DND-41 (cell line): ENCODE results near the gene FMNL3.

Source experiments
- ATAC-seq: fragments of 200-7000 bp; cut with Tn5 transposase; 3 replicates; pipeline ENCODE4 v1.9.1; 2021; ENCODE audit warnings: low read depth; ENCODE audit not compliant: insufficient read depth
- DNase-seq: peaks from one replicate; pipeline ENCODE4 v3.0.0-alpha.2; 2020
- H2AFZ ChIP-seq: 2 replicates; pipeline ENCODE4 v1.6.0; 2012; ENCODE audit warnings: low read depth, low read length
- H3K27ac ChIP-seq: 2 replicates; pipeline ENCODE4 v1.5.1; 2012; ENCODE audit warnings: low read length, inconsistent platforms
- H3K27me3 ChIP-seq: fragments of 200-600 bp; sonication (generic); 2 replicates; pipeline ENCODE4 v1.6.0; 2012; ENCODE audit warnings: low read length, mild to moderate bottlenecking, inconsistent platforms; ENCODE audit not compliant: insufficient read depth, poor library complexity
- H3K36me3 ChIP-seq: 2 replicates; pipeline ENCODE4 v1.5.1; 2012; ENCODE audit warnings: low read length, inconsistent platforms; ENCODE audit not compliant: insufficient read depth
- H3K4me1 ChIP-seq: 2 replicates; pipeline ENCODE4 v1.5.1; 2012; ENCODE audit warnings: mild to moderate bottlenecking, low read length; ENCODE audit not compliant: insufficient read depth
- H3K4me2 ChIP-seq: 2 replicates; pipeline ENCODE4 v1.6.0; 2012; ENCODE audit warnings: mild to moderate bottlenecking, moderate library complexity, low read length, inconsistent platforms; ENCODE audit not compliant: insufficient read depth
- H3K4me3 ChIP-seq, 2 experiments: fragments of 200-600 bp in 1 of 2; shearing (Covaris generic) in 1 of 2; 2 replicates each; pipeline ENCODE4 v1.5.1; 2012 to 2016; ENCODE audit warnings: inconsistent platforms in 2 of 2, low read length in 2 of 2, mild to moderate bottlenecking in 2 of 2, low read depth in 1 of 2, moderate library complexity in 1 of 2
- H3K79me2 ChIP-seq: 2 replicates; pipeline ENCODE4 v1.6.0; 2012; ENCODE audit warnings: low read length, inconsistent platforms; ENCODE audit not compliant: insufficient read depth
- H3K9ac ChIP-seq: 2 replicates; pipeline ENCODE4 v1.6.0; 2012; ENCODE audit warnings: low read depth, mild to moderate bottlenecking, inconsistent platforms, low read length, moderate library complexity
- H3K9me3 ChIP-seq: 2 replicates; pipeline ENCODE4 v1.5.1; 2012; ENCODE audit warnings: low read length, moderate library complexity, mild to moderate bottlenecking, inconsistent platforms; ENCODE audit not compliant: insufficient read depth, severe bottlenecking
- H4K20me1 ChIP-seq: 2 replicates; pipeline ENCODE4 v1.6.0; 2012; ENCODE audit warnings: low read length; ENCODE audit not compliant: insufficient read depth
- EZH2 ChIP-seq: IDR thresholded peaks from 3 replicates; pipeline ENCODE4 v1.6.1; 2012; ENCODE audit warnings: borderline replicate concordance, low read depth, mild to moderate bottlenecking, moderate library complexity, low read length, inconsistent platforms; ENCODE audit not compliant: severe bottlenecking
- TF ChIP-seq, protein P1 (sequence below): IDR thresholded peaks from 2 replicates; pipeline ENCODE4 v1.5.1; 2012; ENCODE audit warnings: borderline replicate concordance, low read length, moderate library complexity, mild to moderate bottlenecking; ENCODE audit not compliant: poor library complexity, severe bottlenecking; ENCODE audit errors: extremely low read depth

The FMNL3 gene

DNA sequence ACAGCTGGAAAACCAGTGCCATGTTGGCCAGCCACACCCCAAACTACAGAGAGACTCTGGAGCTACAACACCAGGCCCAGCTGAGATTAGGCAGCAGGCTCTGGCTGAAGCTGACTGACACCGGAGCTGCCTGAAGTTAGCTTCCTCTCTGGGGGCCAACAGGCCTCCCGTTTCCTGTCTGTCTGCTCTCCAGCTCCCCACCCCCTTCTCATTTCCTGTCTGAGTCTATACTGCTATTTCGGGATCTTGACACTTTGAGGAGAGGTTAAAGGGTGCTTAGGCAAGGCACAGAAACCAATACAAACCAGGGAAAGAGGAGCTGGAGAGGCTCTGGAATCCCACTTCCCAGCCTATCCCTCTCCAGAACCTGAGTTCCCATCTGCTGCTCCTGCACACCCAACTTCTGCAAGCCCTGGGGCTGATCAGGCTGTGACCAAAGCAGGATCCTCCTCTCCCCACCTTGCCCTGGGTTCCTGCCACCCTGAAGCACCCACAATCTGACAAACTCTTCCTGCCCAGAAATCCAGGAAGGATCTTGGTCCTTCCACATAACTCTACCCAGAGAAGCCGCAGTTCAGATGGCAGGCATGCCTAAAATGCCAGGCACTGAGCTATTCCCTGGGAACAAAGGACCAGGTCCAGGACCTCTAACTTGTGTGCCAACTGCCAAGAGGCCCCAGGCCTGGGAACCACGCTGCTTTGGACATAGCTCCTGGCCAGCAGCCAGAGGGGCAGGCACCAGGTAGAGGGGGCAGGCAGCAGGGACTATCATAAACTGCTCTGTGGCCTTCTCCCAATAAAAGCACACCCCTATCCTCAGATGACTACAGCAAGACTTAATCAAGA is 44.0 kb downstream of the FMNL3 start:
- Histone ChIP-seq H4K20me1 (no peaks in the 10 kb centered on the region), H3K4me2 (peak overlapping the region; percentile 47), H3K79me2 (peaks cover 4% of the 10 kb centered on the region; the same call in 1 of the 2 replicates), H3K9me3 (no peaks in the 10 kb centered on the region), H3K4me3 (peak overlapping the region in 1 of 2 experiments; percentile 22; a peak in 1 of 4 replicates), H3K36me3 (peaks cover 30% of the 10 kb centered on the region), H2AFZ (peak overlapping the region; percentile 36; the same call in 1 of the 2 replicates), H3K4me1 (peaks cover 33% of the 10 kb centered on the region), H3K9ac (peak overlapping the region; percentile 45), H3K27ac (peak overlapping the region; percentile 90), H3K27me3 (no peaks in the 10 kb centered on the region)
- DNase-seq (peak; percentile 94), ATAC-seq (peak; percentile 100)
- TF ChIP-seq, protein P1, sequence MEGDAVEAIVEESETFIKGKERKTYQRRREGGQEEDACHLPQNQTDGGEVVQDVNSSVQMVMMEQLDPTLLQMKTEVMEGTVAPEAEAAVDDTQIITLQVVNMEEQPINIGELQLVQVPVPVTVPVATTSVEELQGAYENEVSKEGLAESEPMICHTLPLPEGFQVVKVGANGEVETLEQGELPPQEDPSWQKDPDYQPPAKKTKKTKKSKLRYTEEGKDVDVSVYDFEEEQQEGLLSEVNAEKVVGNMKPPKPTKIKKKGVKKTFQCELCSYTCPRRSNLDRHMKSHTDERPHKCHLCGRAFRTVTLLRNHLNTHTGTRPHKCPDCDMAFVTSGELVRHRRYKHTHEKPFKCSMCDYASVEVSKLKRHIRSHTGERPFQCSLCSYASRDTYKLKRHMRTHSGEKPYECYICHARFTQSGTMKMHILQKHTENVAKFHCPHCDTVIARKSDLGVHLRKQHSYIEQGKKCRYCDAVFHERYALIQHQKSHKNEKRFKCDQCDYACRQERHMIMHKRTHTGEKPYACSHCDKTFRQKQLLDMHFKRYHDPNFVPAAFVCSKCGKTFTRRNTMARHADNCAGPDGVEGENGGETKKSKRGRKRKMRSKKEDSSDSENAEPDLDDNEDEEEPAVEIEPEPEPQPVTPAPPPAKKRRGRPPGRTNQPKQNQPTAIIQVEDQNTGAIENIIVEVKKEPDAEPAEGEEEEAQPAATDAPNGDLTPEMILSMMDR, result no peak
- TF ChIP-seq EZH2, result no peak

DNA sequence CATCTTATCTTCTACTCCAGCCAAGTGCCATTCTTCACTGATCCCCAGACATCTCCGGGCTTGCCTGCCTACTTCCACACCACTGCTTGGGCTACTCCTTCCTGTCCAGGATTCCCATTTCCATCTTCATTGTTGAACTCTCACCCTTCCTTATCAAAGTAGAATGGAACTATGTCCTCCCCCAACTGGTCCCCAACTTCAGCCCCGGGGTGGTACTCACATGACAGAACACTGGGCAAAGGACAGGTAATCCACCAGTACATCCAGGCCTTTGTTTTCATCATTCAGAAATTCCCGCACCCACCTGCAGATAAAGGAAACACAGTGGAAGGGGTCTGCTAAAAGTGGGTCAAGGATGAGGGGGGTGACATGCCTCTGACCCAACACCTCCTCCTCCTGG is 45.5 kb downstream of the FMNL3 start:
- H2AFZ ChIP-seq, result no peak overlapping the region
- H4K20me1 ChIP-seq, result no peaks in the 10 kb centered on the region
- H3K27me3 ChIP-seq, result no peaks in the 10 kb centered on the region
- peaks cover 33% of the 10 kb centered on the region for H3K4me1 ChIP-seq
- H3K9ac ChIP-seq, result no peak overlapping the region
- peaks cover 4% of the 10 kb centered on the region; the same call in 1 of the 2 replicates for H3K79me2 ChIP-seq
- no peak overlapping the region for H3K4me2 ChIP-seq
- DNase-seq (no peak), ATAC-seq (no peak)
- no peak for TF ChIP-seq EZH2
- TF ChIP-seq, protein P1, result no peak
- H3K36me3 ChIP-seq, result peaks cover 44% of the 10 kb centered on the region
- H3K4me3 ChIP-seq, result no peak overlapping the region
- no peaks in the 10 kb centered on the region for H3K9me3 ChIP-seq
- peak overlapping the region; percentile 90 for H3K27ac ChIP-seq

DNA sequence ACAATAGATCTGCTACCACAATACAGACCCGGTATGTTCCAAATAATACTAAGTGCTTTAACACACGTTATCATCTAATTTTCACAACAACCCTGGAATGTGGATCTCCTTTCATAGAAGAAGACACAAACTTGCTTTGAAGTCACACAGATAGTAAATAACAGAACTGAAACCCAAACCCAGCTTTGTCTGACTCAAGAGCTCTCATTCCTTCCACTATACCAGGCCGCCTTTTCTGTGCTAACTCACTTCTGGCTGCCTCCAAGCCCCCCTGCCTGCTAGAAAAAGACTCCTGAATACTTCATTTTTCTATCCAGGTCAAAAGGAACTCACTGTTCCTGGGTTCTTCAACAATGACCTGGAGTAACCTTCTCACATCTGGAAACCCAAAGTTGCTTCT is 46.0 kb downstream of the FMNL3 start:
- H3K9me3 ChIP-seq, result no peaks in the 10 kb centered on the region
- no peak overlapping the region for H3K9ac ChIP-seq
- DNase-seq (no peak), ATAC-seq (no peak)
- H2AFZ ChIP-seq, result no peak overlapping the region
- H3K36me3 ChIP-seq, result peaks cover 50% of the 10 kb centered on the region
- TF ChIP-seq, protein P1, result no peak
- no peak for TF ChIP-seq EZH2
- no peaks in the 10 kb centered on the region for H4K20me1 ChIP-seq
- no peaks in the 10 kb centered on the region for H3K27me3 ChIP-seq
- no peak overlapping the region for H3K4me2 ChIP-seq
- peaks cover 4% of the 10 kb centered on the region; the same call in 1 of the 2 replicates for H3K79me2 ChIP-seq
- H3K4me3 ChIP-seq, result no peak overlapping the region
- H3K27ac ChIP-seq, result no peak overlapping the region
- peaks cover 33% of the 10 kb centered on the region for H3K4me1 ChIP-seq
